Colonic mucosa (tissue), 4 donors: ENCODE data around the gene GBP5. TPM values are rescaled to one million over a fixed set of nuclear protein-coding genes. Genes with fewer than 3 reads are reported as not detected.
"Not testable (repeated sequence)": the region's sequence is repeated elsewhere in the genome, so short reads cannot be mapped to it uniquely, and the experiment has no call there.

Source experiments
- DNase-seq: peaks from one replicate; pipeline ENCODE4 v3.0.0-alpha.2; 2020
- H3K27ac ChIP-seq: fragments of 200-600 bp; one replicate; pipeline ENCODE4 v1.8.0; 2021
- H3K27me3 ChIP-seq: fragments of 200-600 bp; one replicate; pipeline ENCODE4 v1.8.0; 2021
- H3K36me3 ChIP-seq: fragments of 200-600 bp; one replicate; pipeline ENCODE4 v1.8.0; 2021
- H3K4me1 ChIP-seq: fragments of 200-600 bp; one replicate; pipeline ENCODE4 v1.8.0; 2021; ENCODE audit warnings: mild to moderate bottlenecking
- H3K4me3 ChIP-seq: fragments of 200-600 bp; one replicate; pipeline ENCODE4 v1.8.0; 2021
- H3K9ac ChIP-seq, 2 donors: one replicate each; pipeline ENCODE4 v1.7.0; 2013; ENCODE audit warnings: control low read depth in 2 of 2, low read depth in 2 of 2, low read length in 2 of 2
- H3K9me3 ChIP-seq: fragments of 200-600 bp; one replicate; pipeline ENCODE4 v1.8.0; 2021
- CTCF ChIP-seq: fragments of 200-600 bp; IDR thresholded peaks from one replicate; pipeline ENCODE4 v1.8.0; 2022; ENCODE audit warnings: antibody characterized with exemption, mild to moderate bottlenecking
- intact Hi-C: fragments of 100-400 bp; cut with DNase I; formaldehyde crosslinking; loops from one replicate; pipeline ENCODE4 v1.14.1; 2022
- total RNA-seq, 2 donors: library from RNA; stranded (reverse); fragmentation: NEBNext Ultra II Directional in 1 of 2; extraction: Animal tissue kit (Norgen Biotek cat#: 25700) in 1 of 2; gene quantifications; one replicate each; pipeline ENCODE4 v1.2.1, GENCODE V29; 2021
- donor health status: healthy.
- donor health status: DM: no; HTN: no; CAD: no.
- donor health status: DM: no; HTN: no; CAD: no.

Gene GBP5
- total RNA-seq, 2 donors from 2014 or later = 1.3 to 3.0 TPM

GRCh38 chr1:89260566-89261255 lies 11.9 kb downstream of the GBP5 start:
- Histone ChIP-seq H3K27ac (no peak overlapping the region), H3K4me1 (no peaks in the 10 kb centered on the region), H3K9ac (no peak overlapping the region), H3K36me3 (no peaks in the 10 kb centered on the region), H3K4me3 (no peak overlapping the region), H3K27me3 (no peaks in the 10 kb centered on the region), H3K9me3 (no peaks in the 10 kb centered on the region)
- no peak for DNase-seq
- no peak for TF ChIP-seq CTCF
- intact Hi-C loops = no loop called here

- no peaks in the 10 kb centered on the region for H3K36me3 ChIP-seq
- H3K4me3 ChIP-seq = no peak overlapping the region
- intact Hi-C loops = no loop called here
- DNase-seq = no peak
- H3K9ac ChIP-seq = no peak overlapping the region
- H3K27me3 ChIP-seq = no peaks in the 10 kb centered on the region
- TF ChIP-seq CTCF = no peak
- H3K9me3 ChIP-seq = no peaks in the 10 kb centered on the region
- no peaks in the 10 kb centered on the region for H3K4me1 ChIP-seq
- H3K27ac ChIP-seq = no peak overlapping the region
Measured at GRCh38 chr1:89260042-89260441, 12.6 kb downstream of the GBP5 start.

- intact Hi-C loops = no loop called here
- Histone ChIP-seq H3K4me1 (no peaks in the 10 kb centered on the region), H3K9me3 (no peaks in the 10 kb centered on the region), H3K27ac (no peak overlapping the region), H3K36me3 (no peaks in the 10 kb centered on the region), H3K9ac (no peak overlapping the region), H3K27me3 (no peaks in the 10 kb centered on the region), H3K4me3 (no peak overlapping the region)
- no peak for TF ChIP-seq CTCF
- no peak for DNase-seq
Measured at GRCh38 chr1:89259283-89259971, 13.2 kb downstream of the GBP5 start.

GRCh38 chr1:89257041-89257440 lies 15.6 kb downstream of the GBP5 start:
- no peak for TF ChIP-seq CTCF
- Histone ChIP-seq H3K9me3 (no peaks in the 10 kb centered on the region), H3K27ac (no peak overlapping the region), H3K36me3 (no peaks in the 10 kb centered on the region), H3K4me1 (no peaks in the 10 kb centered on the region), H3K27me3 (no peaks in the 10 kb centered on the region), H3K9ac (no peak overlapping the region), H3K4me3 (no peak overlapping the region)
- no peak for DNase-seq
- intact Hi-C loops = no loop called here

- H3K4me3 ChIP-seq, H3K9ac ChIP-seq, H3K4me1 ChIP-seq, intact Hi-C loops, H3K27ac ChIP-seq, H3K9me3 ChIP-seq, H3K27me3 ChIP-seq, DNase-seq, H3K36me3 ChIP-seq: not testable (repeated sequence)
Measured at GRCh38 chr1:89255581-89255980, 17.1 kb downstream of the GBP5 start.

- Histone ChIP-seq H3K4me1 (no peaks in the 10 kb centered on the region), H3K9ac (no peak overlapping the region), H3K9me3 (no peaks in the 10 kb centered on the region), H3K36me3 (no peaks in the 10 kb centered on the region), H3K27me3 (no peaks in the 10 kb centered on the region), H3K27ac (no peak overlapping the region), H3K4me3 (no peak overlapping the region)
- intact Hi-C loops = no loop called here
- DNase-seq = no peak
- TF ChIP-seq CTCF = no peak
Measured at GRCh38 chr1:89254658-89255287, 17.9 kb downstream of the GBP5 start.
